OCI-LY1 (cell line): ENCODE data around the gene PRM2.

Experiments used
- EZH2 ChIP-seq: fragments of 200-600 bp; sonication (generic), shearing (Covaris generic); IDR thresholded peaks from 2 replicates; pipeline ENCODE4 v1.8.0; 2017; ENCODE audit warnings: borderline replicate concordance, mixed run types, mild to moderate bottlenecking, antibody characterized with exemption, low read length, moderate library complexity, mixed read lengths
- TF ChIP-seq, protein P1 (sequence below): fragments of 200-600 bp; sonication (generic), shearing (Covaris generic); IDR thresholded peaks from 2 replicates; pipeline ENCODE4 v1.5.1; 2017; ENCODE audit warnings: mild to moderate bottlenecking, antibody characterized with exemption, low read length, moderate library complexity, mixed read lengths

DNA sequence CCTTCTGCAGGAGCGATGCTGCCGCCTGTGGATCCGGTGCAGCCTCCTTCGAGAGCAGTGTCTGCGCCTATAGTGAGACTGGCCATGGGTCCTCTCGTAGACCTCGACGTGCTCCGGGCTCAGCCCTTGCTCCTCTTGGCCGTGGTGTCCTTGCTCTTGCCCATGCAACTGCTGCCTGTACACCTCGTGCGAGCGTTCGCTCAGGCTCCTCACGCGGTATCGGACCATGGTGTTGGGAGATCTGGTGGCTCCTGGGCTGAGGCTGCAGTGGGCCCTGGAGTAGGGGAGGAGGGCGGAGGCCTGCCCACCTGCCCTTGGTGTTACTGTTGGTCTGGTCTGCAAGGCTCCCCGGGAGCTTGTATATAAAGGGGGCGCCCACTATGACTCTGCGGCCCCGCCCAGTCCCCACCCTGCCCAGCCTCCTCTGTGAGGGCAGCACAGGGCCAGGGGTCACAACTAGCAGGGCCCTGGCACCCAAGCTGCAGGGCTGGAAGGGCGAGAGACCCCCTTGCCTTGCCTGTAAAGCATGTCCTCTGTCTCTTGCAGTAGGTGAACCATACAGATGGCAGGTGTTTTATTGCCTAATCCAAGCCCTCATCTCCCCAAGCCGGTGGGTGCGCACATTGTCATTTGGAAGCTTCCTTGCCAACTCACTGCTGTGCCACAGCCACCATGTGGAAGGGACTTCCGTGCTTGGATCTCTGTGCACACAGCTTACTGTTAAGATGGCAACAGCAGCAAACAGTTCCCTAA lies at the start of gene PRM2:
- TF ChIP-seq, protein P1, sequence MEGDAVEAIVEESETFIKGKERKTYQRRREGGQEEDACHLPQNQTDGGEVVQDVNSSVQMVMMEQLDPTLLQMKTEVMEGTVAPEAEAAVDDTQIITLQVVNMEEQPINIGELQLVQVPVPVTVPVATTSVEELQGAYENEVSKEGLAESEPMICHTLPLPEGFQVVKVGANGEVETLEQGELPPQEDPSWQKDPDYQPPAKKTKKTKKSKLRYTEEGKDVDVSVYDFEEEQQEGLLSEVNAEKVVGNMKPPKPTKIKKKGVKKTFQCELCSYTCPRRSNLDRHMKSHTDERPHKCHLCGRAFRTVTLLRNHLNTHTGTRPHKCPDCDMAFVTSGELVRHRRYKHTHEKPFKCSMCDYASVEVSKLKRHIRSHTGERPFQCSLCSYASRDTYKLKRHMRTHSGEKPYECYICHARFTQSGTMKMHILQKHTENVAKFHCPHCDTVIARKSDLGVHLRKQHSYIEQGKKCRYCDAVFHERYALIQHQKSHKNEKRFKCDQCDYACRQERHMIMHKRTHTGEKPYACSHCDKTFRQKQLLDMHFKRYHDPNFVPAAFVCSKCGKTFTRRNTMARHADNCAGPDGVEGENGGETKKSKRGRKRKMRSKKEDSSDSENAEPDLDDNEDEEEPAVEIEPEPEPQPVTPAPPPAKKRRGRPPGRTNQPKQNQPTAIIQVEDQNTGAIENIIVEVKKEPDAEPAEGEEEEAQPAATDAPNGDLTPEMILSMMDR, result no peak
- no peak for TF ChIP-seq EZH2
